ENCODE results near the gene SAMD4B.

Gene SAMD4B

DNA sequence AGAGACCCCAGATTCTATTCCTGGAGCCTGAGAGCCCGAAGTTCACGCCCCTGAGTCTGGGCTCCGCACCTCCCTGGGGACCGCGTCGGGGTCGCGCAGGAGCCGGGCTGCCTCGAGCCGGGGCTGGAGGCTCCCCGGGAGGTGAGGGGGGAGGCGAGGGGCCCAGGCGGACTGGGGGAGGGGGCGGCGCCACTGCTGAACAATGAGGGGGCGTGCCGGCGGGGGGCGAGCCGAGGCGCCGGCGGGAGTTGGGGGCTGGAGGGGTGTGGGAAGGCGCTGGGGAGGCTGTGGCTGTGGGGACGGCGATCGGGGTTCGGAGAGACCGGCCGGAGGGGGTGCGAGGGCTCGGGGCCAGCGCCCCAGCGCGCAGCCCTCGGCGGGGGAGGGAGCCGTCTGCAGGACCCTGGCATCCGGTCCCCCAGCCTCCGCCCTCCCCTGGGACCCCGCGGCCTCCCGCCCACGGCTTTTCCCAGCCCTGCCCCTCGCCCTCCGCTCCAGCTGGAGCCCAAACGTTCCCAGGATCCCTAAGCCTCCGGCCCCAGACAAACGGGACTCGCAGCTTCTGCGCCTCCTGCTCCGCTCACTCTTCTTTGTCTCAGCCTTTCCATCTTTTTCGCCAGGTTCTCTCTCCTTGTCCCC, 71.2 kb downstream of the SAMD4B start:
- DNase-seq (ENCODE audit: low read depth): no peak
- TF ChIP-seq, protein P1, sequence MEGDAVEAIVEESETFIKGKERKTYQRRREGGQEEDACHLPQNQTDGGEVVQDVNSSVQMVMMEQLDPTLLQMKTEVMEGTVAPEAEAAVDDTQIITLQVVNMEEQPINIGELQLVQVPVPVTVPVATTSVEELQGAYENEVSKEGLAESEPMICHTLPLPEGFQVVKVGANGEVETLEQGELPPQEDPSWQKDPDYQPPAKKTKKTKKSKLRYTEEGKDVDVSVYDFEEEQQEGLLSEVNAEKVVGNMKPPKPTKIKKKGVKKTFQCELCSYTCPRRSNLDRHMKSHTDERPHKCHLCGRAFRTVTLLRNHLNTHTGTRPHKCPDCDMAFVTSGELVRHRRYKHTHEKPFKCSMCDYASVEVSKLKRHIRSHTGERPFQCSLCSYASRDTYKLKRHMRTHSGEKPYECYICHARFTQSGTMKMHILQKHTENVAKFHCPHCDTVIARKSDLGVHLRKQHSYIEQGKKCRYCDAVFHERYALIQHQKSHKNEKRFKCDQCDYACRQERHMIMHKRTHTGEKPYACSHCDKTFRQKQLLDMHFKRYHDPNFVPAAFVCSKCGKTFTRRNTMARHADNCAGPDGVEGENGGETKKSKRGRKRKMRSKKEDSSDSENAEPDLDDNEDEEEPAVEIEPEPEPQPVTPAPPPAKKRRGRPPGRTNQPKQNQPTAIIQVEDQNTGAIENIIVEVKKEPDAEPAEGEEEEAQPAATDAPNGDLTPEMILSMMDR (IDR thresholded peaks at IDR 0.05; ENCODE audit: control insufficient read depth, insufficient read depth, low read depth, low read length, missing control alignments): no peak
- H3K4me3 ChIP-seq (ENCODE audit: control insufficient read depth, low read depth, low read length): peak overlapping the region; percentile 65

DNA sequence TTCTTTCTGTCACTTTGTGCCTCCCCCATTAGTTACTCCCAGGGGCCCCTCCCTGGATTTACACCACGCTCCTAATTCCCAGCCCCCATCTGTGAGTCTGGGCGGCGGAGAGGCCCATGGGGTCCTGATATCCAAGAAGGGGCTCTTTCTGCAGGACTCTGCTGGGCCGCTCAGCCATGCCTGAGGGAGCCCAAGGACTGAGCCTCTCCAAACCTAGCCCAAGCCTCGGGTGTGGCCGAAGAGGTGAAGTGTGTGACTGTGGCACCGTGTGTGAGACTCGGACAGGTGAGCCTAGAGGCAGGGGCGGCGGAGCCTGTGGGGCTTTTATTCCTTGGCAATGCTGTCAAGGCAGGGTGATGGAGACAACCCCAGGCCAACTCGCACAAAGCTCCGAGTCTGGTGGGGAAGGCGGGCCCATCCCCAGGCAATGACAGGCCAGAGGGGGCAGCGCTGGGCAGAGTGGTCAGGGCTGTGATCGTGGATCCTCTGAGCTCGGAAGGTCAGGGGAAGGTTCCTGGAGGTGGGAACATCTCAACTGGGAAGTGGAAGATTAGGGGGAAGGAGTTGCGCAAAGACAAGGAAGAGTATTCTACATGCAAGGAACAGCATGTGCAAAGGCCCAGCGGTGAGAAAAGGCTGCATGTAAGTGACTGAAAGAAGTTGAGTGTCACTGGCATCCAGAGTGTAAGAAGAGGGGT, 71.8 kb downstream of the SAMD4B start:
- DNase-seq (ENCODE audit: low read depth): no peak
- TF ChIP-seq, protein P1 (IDR thresholded peaks at IDR 0.05; ENCODE audit: control insufficient read depth, insufficient read depth, low read depth, low read length, missing control alignments): peak; percentile 43
- peak overlapping the region; percentile 65 for H3K4me3 ChIP-seq (ENCODE audit: control insufficient read depth, low read depth, low read length)

DNA sequence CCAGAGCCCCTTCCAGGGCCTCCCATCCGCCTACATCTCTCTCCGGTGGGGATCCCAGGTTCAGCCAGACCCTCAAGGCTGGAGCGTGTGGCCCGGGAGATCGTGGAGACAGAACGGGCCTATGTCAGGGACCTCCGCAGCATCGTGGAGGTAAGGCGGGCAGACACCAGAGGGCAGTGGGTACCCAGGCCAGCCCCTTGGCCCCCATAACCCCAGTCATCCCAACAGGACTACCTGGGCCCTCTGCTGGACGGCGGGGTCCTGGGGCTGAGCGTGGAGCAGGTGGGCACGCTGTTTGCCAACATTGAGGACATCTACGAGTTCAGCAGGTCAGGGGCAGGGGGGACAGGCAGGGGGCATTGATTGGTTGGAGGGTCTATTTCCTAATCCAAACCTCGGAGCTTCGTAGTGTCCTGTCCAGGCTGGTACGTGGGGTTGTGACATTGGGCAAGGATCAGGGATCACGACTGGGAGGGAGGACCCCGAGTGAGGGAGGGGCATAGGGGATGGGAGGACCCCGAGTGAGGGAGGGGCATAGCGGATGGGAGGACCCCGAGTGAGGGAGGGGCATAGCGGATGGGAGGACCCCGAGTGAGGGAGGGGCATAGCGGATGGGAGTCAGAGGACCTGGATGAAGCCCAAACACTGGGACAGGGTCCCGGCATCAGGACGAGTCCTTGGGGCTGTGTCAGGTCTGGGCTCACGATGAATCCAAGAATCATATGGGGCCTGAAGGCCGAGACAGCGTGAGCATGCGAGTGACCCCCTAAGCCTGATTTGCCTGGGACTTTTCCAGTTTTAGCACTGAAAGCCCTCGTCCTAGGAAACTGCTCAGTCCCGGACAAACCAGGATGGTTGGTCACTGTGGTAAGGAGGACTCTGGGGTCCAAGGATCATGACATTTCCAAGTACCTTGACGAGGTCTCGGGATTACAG, 73.2 kb downstream of the SAMD4B start:
- peak overlapping the region; percentile 65 for H3K4me3 ChIP-seq (ENCODE audit: control insufficient read depth, low read depth, low read length)
- TF ChIP-seq, protein P1 (IDR thresholded peaks at IDR 0.05; ENCODE audit: control insufficient read depth, insufficient read depth, low read depth, low read length, missing control alignments): peak; percentile 11
- no peak for DNase-seq (ENCODE audit: low read depth)

DNA sequence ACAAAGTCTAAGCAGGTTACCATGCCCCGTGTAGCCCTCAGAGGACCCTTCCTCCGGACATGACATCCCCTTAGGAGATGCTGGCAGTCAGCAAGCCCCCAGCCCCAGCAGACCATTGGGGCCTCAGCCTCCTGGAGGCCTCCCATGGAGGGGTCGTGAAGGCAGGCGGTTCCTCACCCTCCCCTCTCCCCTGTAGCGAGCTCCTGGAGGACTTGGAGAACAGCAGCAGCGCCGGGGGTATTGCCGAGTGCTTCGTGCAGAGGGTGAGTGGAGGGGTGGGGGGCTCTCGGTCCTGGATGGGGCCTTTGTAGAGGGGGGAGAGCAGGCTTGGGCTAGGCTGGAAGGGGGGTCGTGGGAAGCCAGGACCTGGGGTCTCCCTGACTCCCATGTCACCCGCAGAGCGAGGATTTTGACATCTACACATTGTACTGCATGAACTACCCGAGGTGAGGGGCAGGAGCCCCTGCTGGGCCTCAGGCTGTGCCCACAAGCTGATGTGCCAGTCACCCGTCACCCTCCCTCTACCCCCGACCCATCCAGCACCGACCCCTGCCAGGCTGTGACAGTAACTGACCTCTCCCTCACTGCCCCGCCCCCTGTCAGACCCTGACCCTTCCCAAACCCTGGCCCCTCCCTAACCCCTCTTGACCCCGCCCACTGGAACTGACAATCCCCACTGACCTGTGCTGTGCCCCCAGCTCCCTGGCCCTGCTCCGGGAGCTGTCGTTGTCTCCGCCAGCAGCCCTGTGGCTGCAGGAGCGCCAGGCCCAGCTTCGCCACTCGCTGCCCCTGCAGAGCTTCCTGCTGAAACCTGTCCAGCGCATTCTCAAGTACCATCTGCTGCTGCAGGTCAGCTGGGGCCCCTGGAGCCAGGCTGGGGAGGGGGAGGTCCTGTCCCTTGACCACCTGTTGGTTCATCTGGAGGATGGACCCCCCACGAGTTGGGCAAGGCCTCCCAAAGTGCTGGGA, 74.2 kb downstream of the SAMD4B start:
- DNase-seq (ENCODE audit: low read depth): no peak
- TF ChIP-seq, protein P1 (IDR thresholded peaks at IDR 0.05; ENCODE audit: control insufficient read depth, insufficient read depth, low read depth, low read length, missing control alignments): no peak
- no peak overlapping the region for H3K4me3 ChIP-seq (ENCODE audit: control insufficient read depth, low read depth, low read length)

DNA sequence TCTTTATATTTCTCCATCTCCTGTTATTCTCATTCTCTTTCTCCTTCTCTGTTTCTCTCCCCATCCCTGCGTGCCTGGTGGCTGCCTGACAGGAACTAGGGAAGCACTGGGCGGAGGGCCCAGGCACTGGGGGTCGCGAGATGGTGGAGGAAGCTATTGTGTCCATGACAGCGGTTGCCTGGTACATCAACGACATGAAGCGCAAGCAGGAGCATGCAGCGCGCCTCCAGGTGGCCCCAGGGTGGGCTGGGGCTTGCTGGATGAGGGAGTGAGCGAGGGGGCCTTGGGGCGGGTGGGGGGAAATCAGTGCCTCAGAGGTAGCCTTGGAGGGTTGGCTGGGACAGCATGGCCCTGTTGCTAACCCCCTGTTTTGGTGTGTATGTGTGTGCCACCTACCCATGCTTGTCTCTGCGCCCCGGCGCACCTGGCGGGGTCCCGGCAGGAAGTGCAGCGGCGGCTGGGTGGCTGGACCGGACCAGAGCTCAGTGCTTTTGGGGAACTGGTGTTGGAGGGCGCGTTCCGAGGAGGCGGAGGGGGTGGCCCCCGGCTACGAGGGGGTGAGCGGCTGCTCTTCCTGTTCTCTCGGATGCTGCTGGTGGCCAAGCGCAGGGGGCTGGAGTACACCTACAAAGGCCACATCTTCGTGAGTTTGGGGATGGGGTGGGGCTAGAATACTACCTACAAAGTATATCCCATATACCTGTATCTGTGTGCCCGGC, 75.4 kb downstream of the SAMD4B start:
- H3K4me3 ChIP-seq (ENCODE audit: control insufficient read depth, low read depth, low read length): no peak overlapping the region
- TF ChIP-seq, protein P1 (IDR thresholded peaks at IDR 0.05; ENCODE audit: control insufficient read depth, insufficient read depth, low read depth, low read length, missing control alignments): no peak
- DNase-seq (ENCODE audit: low read depth): no peak

All from AG09309 (cell line).